Thoracic aorta (tissue), 2 donors: Measurements from ENCODE around the gene PSMB10. TPM values are rescaled to one million over a fixed set of nuclear protein-coding genes. Genes with fewer than 3 reads are reported as not detected.

Experiments
- ATAC-seq: fragments of 150-250 bp; one replicate; pipeline ENCODE4 v1.8.0; 2017; ENCODE audit warnings: low read depth; ENCODE audit not compliant: insufficient number of reproducible peaks, low FRiP score
- DNase-seq: peaks from one replicate; pipeline ENCODE4 v3.0.0-alpha.2; 2020; ENCODE audit warnings: low spot score
- H3K27ac ChIP-seq, 2 donors: fragments of 200-600 bp; sonication (generic); 1 replicate in 1 of 2; 2 replicates in 1 of 2; pipeline ENCODE4 v1.5.1; 2016; ENCODE audit warnings: mild to moderate bottlenecking in 2 of 2, moderate library complexity in 2 of 2
- H3K27me3 ChIP-seq: fragments of 200-600 bp; sonication (generic); replicated peaks from 2 replicates; pipeline ENCODE4 v1.6.0; 2016; ENCODE audit warnings: mild to moderate bottlenecking; ENCODE audit not compliant: insufficient read depth
- H3K36me3 ChIP-seq: fragments of 200-600 bp; sonication (generic); one replicate; pipeline ENCODE4 v1.5.1; 2016
- H3K4me1 ChIP-seq, 2 donors: fragments of 200-600 bp; sonication (generic); 1 replicate in 1 of 2; 2 replicates in 1 of 2; pipeline versions ENCODE4 v1.5.1 to v1.6.0; 2016; ENCODE audit warnings: low read depth in 2 of 2, mild to moderate bottlenecking in 1 of 2; ENCODE audit not compliant: control insufficient read depth in 1 of 2
- H3K4me3 ChIP-seq: fragments of 200-600 bp; sonication (generic); 2 replicates; pipeline ENCODE4 v1.5.1; 2016; ENCODE audit warnings: mild to moderate bottlenecking
- H3K9me3 ChIP-seq: fragments of 200-600 bp; sonication (generic); 2 replicates; pipeline ENCODE4 v1.5.1; 2016
- CTCF ChIP-seq: fragments of 200-600 bp; sonication (generic); IDR thresholded peaks from one replicate; pipeline ENCODE4 v1.5.1; 2019; ENCODE audit warnings: antibody characterized with exemption
- total RNA-seq, 2 donors: library from RNA; depleted of rRNA; stranded (reverse); fragments of >200 nt; gene quantifications; one replicate each; pipeline versions ENCODE4 v1.1.0 to v1.2.3, GENCODE V29; 2016

PSMB10 gene
- total RNA-seq, 2 donors from 2014 or later, result 19.8 to 52.7 TPM

GRCh38 chr16:67969254-67970039, 32.8 kb upstream of the PSMB10 start:
- no peak for DNase-seq
- H3K4me3 ChIP-seq, result peak overlapping the region; percentile 84
- ATAC-seq, result peak; percentile 9
- H3K27me3 ChIP-seq, result no peaks in the 10 kb centered on the region
- H3K27ac ChIP-seq, result peak overlapping the region; percentile 94 to 96
- no peaks in the 10 kb centered on the region for H3K36me3 ChIP-seq
- TF ChIP-seq CTCF, result no peak
- no peaks in the 10 kb centered on the region for H3K9me3 ChIP-seq
- H3K4me1 ChIP-seq, result peaks cover 15 to 32% of the 10 kb centered on the region in 2 donors

GRCh38 chr16:67968400-67969253, 32.0 kb upstream of the PSMB10 start, which contains the start of gene SLC12A4:
TSS of gene SLC12A4 (minus strand) at chr16:67968637. CDS start at chr16:67968553, 84 bp downstream.
- Histone ChIP-seq H3K36me3 (no peaks in the 10 kb centered on the region), H3K9me3 (no peaks in the 10 kb centered on the region), H3K4me3 (peak within 1 kb of the TSS; percentile 84), H3K27ac (peak within 1 kb of the TSS; percentile 94 to 96), H3K4me1 (peaks cover 24 to 41% of the 10 kb centered on the region in 2 donors), H3K27me3 (no peaks in the 10 kb centered on the region)
- TF ChIP-seq CTCF, result no peak
- DNase-seq, result peak; percentile 58
- peak; percentile 52 for ATAC-seq

- DNase-seq, result no peak
- Histone ChIP-seq H3K27me3 (no peaks in the 10 kb centered on the region), H3K4me3 (peak overlapping the region; percentile 84), H3K27ac (peak overlapping the region; percentile 94 to 96), H3K36me3 (peaks cover 5% of the 10 kb centered on the region), H3K9me3 (no peaks in the 10 kb centered on the region), H3K4me1 (peaks cover 26 to 47% of the 10 kb centered on the region in 2 donors)
- no peak for TF ChIP-seq CTCF
- peak; percentile 28 for ATAC-seq
Observed at GRCh38 chr16:67967958-67968399, 31.3 kb upstream of the PSMB10 start.

- H3K27ac ChIP-seq, result peak overlapping the region; percentile 94 to 96
- DNase-seq, result no peak
- no peaks in the 10 kb centered on the region for H3K9me3 ChIP-seq
- peak overlapping the region; percentile 84 for H3K4me3 ChIP-seq
- peaks cover 26 to 52% of the 10 kb centered on the region in 2 donors for H3K4me1 ChIP-seq
- H3K27me3 ChIP-seq, result no peaks in the 10 kb centered on the region
- TF ChIP-seq CTCF, result no peak
- no peak for ATAC-seq
- H3K36me3 ChIP-seq, result peaks cover 11% of the 10 kb centered on the region
Observed at GRCh38 chr16:67967183-67967957, 30.7 kb upstream of the PSMB10 start.
